Stimulated activated CD4-positive, alpha-beta T cell treated with anti-CD3 and anti-CD28 coated beads, Interleukin-1b, Interleukin-23, amount 100 ng/mL, for 1 hour (primary cell): ENCODE measurements around the gene KRTAP9-9.
"Not testable (repeated sequence)": the region's sequence is repeated elsewhere in the genome, so short reads cannot be mapped to it uniquely, and the experiment has no call there.

Experiments used
- DNase-seq, 2 donors: peaks; one replicate each; pipeline ENCODE4 v3.0.0-alpha.2; 2020; ENCODE audit warnings: low read depth in 2 of 2

Gene KRTAP9-9

GRCh38 chr17:41255381-41256290 lies at the start of gene KRTAP9-9:
KRTAP9-9 (plus strand) TSS chr17:41255384.
- not testable (repeated sequence) for DNase-seq

DNA sequence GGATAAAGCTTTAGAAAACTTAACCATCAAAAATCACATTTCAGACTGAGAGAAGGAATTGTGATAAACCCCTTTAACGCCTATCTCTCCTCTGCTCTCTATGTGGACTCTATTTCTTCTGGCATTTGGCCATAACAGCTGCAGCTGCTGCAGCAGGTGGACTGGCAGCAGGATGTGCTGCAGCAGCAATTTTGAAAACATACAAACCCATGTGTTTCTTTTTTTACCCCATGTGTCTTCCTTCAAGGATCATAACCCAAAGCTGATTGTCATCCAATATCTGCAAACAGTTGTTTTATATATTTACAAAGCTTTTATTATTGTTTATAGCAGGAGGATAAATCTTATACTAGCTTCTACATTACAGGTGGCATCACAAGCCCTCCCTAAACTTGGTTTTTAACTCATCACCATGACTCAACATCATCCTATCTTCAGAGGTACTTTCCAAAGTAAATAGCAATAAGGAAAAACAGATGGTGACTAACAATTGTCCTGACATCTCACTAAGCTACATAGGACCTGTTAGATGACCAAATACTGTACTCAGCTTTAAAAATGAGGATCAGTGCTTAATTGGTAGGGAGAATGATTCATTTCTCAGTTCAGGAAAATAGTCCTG lies 43.2 kb upstream of the KRTAP9-9 start:
- no peak for DNase-seq

- no peak for DNase-seq
These were observed 42.5 kb upstream of the KRTAP9-9 start for GRCh38 chr17:41212524-41213169.

DNA sequence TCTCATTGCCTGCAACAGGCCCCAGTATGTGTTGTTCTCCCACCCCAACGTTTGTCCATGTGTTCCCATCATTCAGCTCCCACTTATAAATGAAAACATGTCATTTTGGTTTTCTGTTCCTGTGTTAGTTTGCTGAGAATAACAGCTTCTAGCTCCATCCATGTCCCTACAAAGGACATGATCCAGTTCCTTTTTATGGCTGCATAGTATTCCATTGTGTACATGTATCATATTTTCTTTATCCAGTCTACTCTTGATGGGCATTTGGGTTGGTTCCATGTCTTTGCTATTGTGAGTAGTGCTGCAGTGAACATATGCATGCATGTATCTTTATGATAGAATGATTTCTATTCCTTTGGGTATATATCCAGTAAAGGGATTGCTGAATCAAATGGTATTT lies 39.5 kb upstream of the KRTAP9-9 start:
- no peak for DNase-seq

DNA sequence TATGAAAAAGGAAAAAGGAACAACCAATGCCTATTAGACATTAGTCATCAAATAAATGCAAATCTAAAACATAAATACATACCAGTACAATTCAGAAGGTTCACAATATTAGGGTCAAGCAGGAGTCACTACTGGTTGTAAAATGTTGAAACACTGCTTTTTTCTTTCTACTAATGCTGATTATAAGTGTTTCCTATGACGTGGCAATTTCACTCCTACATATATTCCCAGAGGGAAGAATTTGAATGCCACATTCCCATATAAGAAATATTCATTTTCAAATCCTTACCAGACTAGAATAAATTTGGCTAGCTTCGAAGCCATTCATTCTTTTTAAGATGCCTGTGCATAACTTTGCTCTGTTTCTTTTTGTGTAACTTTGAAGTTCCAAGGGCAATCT lies 31.4 kb upstream of the KRTAP9-9 start:
- DNase-seq: no peak

GRCh38 chr17:41226051-41226450 lies 29.1 kb upstream of the KRTAP9-9 start:
- no peak for DNase-seq

GRCh38 chr17:41226598-41227095 lies 28.5 kb upstream of the KRTAP9-9 start, which contains the start of gene KRTAP9-2:
KRTAP9-2 (plus strand) TSS chr17:41226648; CDS start chr17:41226655, 7 bp downstream.
- DNase-seq: not testable (repeated sequence)

DNA sequence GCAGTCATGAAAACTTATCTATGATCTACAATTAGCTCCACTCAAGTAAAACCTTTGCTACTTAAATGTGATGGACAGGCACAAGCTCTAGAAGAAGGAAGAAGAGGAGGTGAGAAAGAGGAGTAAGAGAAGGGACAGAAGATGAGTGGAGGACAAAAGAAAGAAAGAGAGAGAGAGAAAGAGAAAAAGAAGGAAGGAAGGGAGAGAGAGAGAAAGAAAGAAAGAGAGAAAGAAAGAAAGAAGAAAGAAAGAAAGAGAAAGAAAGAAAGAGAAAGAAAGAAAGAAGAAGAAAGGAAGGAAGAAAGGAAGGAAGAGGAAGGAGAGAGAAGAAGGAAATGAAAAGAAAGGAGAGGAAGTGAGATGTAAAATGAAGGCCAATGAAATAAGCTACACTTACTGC lies 25.1 kb upstream of the KRTAP9-9 start:
- DNase-seq: no peak

GRCh38 chr17:41231731-41232130 lies 23.5 kb upstream of the KRTAP9-9 start:
- DNase-seq: no peak

DNA sequence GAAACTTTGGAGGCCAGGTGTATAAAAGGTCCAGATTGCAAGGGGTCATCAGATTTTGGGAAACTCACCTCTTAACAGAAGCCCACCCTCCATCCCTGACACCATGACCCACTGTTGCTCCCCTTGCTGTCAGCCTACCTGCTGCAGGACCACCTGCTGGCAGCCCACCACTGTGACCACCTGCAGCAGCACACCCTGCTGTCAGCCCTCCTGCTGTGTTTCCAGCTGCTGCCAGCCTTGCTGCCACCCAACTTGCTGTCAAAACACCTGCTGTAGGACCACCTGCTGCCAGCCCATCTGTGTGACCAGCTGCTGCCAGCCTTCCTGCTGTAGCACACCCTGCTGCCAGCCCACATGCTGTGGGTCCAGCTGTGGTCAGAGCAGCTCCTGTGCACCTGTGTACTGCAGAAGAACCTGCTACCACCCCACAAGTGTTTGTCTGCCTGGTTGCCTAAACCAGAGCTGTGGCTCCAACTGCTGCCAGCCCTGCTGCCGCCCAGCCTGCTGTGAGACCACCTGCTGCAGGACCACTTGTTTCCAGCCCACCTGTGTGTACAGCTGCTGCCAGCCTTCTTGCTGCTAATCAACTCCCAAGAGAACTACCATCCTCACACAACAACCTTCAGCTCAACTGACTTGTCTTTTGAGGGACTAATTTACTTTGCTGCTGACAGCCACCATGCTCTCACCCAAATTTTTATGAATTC lies 22.6 kb upstream of the KRTAP9-9 start, which contains the start of gene KRTAP9-3:
KRTAP9-3 (plus strand) TSS at position 51 of the 707 bp plus-strand sequence; CDS start at position 104, 53 bp downstream.
- not testable (repeated sequence) for DNase-seq

- not testable (repeated sequence) for DNase-seq
These were observed 18.1 kb upstream of the KRTAP9-9 start for GRCh38 chr17:41237116-41237515.

DNA sequence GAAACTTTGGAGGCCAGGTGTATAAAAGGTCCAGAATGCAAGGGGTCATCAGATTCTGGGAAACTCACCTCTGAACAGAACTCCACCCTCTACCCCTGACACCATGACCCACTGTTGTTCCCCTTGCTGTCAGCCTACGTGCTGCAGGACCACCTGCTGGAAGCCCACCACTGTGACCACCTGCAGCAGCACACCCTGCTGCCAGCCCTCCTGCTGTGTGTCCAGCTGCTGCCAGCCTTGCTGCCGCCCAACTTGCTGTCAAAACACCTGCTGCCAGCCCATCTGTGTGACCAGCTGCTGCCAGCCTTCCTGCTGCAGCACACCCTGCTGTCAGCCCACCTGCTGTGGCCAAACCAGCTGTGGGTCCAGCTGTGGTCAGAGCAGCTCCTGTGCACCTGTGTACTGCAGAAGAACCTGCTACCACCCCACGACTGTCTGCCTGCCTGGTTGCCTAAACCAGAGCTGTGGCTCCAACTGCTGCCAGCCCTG lies 17.2 kb upstream of the KRTAP9-9 start, which contains the start of gene KRTAP9-8:
KRTAP9-8 (plus strand) TSS at position 51 of the 489 bp plus-strand sequence; CDS start at position 104, 53 bp downstream.
- DNase-seq: not testable (repeated sequence)

- not testable (repeated sequence) for DNase-seq
These were observed 8.0 kb upstream of the KRTAP9-9 start for GRCh38 chr17:41246995-41247787.

DNA sequence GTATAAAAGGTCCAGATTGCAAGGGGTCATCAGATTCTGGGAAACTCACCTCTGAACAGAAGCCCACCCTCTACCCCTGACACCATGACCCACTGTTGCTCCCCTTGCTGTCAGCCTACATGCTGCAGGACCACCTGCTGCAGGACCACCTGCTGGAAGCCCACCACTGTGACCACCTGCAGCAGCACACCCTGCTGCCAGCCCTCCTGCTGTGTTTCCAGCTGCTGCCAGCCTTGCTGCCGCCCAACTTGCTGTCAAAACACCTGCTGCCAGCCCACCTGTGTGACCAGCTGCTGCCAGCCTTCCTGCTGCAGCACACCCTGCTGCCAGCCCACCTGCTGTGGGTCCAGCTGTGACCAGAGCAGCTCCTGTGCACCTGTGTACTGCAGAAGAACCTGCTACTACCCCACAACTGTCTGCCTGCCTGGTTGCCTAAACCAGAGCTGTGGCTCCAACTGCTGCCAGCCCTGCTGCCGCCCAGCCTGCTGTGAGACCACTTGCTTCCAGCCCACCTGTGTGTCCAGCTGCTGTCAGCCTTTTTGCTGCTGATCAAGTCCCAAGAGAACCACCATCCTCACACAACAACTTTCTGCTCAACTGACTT lies 5.4 kb upstream of the KRTAP9-9 start, which contains the start of gene KRTAP9-4:
KRTAP9-4 (plus strand) TSS at position 51 of the 604 bp plus-strand sequence; CDS start at position 85, 34 bp downstream.
- DNase-seq: not testable (repeated sequence)

- no peak for DNase-seq
These were observed 3.9 kb upstream of the KRTAP9-9 start for GRCh38 chr17:41251261-41251660.

DNA sequence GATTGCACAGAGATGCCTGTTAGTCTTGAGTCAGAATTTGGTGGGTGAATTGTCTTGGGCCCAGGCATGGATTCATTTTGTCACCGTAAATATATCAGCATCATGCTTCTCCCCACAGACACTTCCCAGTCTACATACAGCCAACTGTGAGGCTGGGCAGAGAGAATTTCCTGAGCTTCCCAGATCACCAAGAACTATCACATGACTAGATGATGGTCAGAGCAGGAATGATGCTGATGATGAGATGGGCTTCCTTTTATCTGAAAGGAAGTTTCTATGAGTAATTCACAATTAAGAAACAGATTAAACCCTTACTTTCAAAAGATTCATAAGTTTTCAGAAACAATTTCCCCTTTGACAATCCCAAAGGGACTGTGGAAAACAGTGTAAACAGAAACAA lies 323 bp upstream of the KRTAP9-9 start:
- no peak for DNase-seq

GRCh38 chr17:41256291-41256685 lies 1.1 kb downstream of the KRTAP9-9 start:
- DNase-seq: no peak

DNA sequence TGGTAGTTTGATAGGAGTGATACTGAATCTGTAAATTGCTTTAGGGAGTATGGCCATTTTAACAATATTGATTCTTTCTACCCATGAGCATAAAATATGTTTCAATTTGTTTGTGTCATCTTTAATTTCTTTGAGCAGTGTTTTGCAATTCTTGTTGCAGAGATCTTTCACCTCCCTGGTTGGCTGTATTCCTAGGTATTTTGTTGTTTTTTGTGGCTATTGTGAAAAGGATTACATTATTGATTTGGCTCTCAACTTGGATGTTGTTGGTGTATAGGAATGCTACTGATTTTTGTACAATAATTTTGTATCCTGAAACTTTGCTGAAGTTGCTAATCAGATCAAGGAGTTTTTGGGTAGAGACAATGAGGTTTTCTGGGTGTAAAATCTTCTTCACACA lies 3.2 kb downstream of the KRTAP9-9 start:
- DNase-seq: no peak

- no peak for DNase-seq
These were observed 8.0 kb downstream of the KRTAP9-9 start for GRCh38 chr17:41263212-41263611.

DNA sequence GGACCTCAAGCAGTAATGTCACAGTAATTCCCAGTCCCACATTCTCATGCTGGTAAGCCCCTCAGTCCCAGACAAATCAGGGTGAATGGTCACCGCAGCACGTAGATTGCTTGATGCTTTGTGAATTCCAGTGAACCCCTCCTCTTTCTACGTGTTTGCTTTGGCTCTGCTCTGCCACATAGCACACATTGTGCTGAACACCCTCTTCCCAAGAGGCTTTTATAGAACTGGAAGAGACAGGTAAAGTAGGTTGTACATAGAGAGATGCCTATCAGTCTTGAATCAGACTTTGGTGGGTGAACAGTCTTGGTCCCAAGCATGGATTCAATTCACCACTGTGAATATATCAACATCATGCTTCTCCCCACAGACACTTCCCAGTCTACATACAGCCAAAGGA lies 9.4 kb downstream of the KRTAP9-9 start:
- DNase-seq: no peak
